ENCODE measurements around the gene MTMR11.

MTMR11 gene

GRCh38 chr1:149937759-149938158 is 1.1 kb upstream of the MTMR11 start:
- DNase-seq, result no peak

GRCh38 chr1:149936992-149937705 is 470 bp upstream of the MTMR11 start:
- DNase-seq, result peak; percentile 54

- no peak for DNase-seq
Observed at GRCh38 chr1:149934356-149934755, 2.3 kb downstream of the MTMR11 start.

GRCh38 chr1:149933208-149933607 is 3.5 kb downstream of the MTMR11 start:
- DNase-seq, result no peak

GRCh38 chr1:149932474-149932873 is 4.2 kb downstream of the MTMR11 start:
- no peak for DNase-seq

- DNase-seq, result no peak
Observed at GRCh38 chr1:149931212-149931790, 5.4 kb downstream of the MTMR11 start.

GRCh38 chr1:149929856-149930255 is 6.8 kb downstream of the MTMR11 start:
- DNase-seq, result no peak

GRCh38 chr1:149928401-149928724 is 8.3 kb downstream of the MTMR11 start:
- no peak for DNase-seq

- peak; percentile 90 for DNase-seq
Observed at GRCh38 chr1:149927563-149928400, 8.9 kb downstream of the MTMR11 start, which contains the start of gene SF3B4. TSS of gene SF3B4 (minus strand) at chr1:149927803. CDS start at chr1:149927759, 44 bp downstream.

GRCh38 chr1:149927056-149927562 is 9.6 kb downstream of the MTMR11 start:
- DNase-seq, result no peak

- DNase-seq, result no peak
Observed at GRCh38 chr1:149926296-149926695, 10.4 kb downstream of the MTMR11 start.

GRCh38 chr1:149925751-149926150 is 10.9 kb downstream of the MTMR11 start:
- DNase-seq, result no peak

- no peak for DNase-seq
Observed at GRCh38 chr1:149925345-149925744, 11.3 kb downstream of the MTMR11 start.

- no peak for DNase-seq
Observed at GRCh38 chr1:149923626-149924025, 13.1 kb downstream of the MTMR11 start.

GRCh38 chr1:149917571-149918144 is 19.0 kb downstream of the MTMR11 start, which contains the start of gene SV2A:
TSS of gene SV2A (minus strand) at chr1:149917844. CDS start at chr1:149913840, 4,004 bp downstream.
- peak; percentile 61 for DNase-seq

- DNase-seq, result peak; percentile 25
Observed at GRCh38 chr1:149916898-149917252, 19.8 kb downstream of the MTMR11 start.

GRCh38 chr1:149916193-149916897 is 20.3 kb downstream of the MTMR11 start:
- no peak for DNase-seq

- peak; percentile 41 for DNase-seq
Observed at GRCh38 chr1:149915429-149916192, 21.1 kb downstream of the MTMR11 start.

- DNase-seq, result no peak
Observed at GRCh38 chr1:149914545-149914944, 22.1 kb downstream of the MTMR11 start.

GRCh38 chr1:149906570-149907075 is 30.1 kb downstream of the MTMR11 start:
- no peak for DNase-seq
